ENCODE results near the gene COL9A1.

COL9A1 gene

GRCh38 chr6:70186461-70186860, 116.4 kb downstream of the COL9A1 start:
- Mint-ChIP-seq H3K4me1 (no peaks in the 10 kb centered on the region), H3K27ac (no peak overlapping the region), H3K27me3 (ENCODE audit: low read depth) (no peaks in the 10 kb centered on the region), H3K36me3 (ENCODE audit: low read depth) (no peaks in the 10 kb centered on the region), H3K9me3 (no peaks in the 10 kb centered on the region), H3K4me3 (no peak overlapping the region)
- no peak for TF ChIP-seq CTCF (IDR thresholded peaks at IDR 0.05; ENCODE audit: unreplicated experiment in 3 of 3)

GRCh38 chr6:70184723-70185122, 118.2 kb downstream of the COL9A1 start:
- H3K9me3 Mint-ChIP-seq = no peaks in the 10 kb centered on the region
- no peaks in the 10 kb centered on the region for H3K27me3 Mint-ChIP-seq (ENCODE audit: low read depth)
- H3K4me1 Mint-ChIP-seq = no peaks in the 10 kb centered on the region

GRCh38 chr6:70183538-70183937, 119.3 kb downstream of the COL9A1 start:
- TF ChIP-seq CTCF (IDR thresholded peaks at IDR 0.05; ENCODE audit: unreplicated experiment in 3 of 3) = no peak
- no peaks in the 10 kb centered on the region for H3K36me3 Mint-ChIP-seq (ENCODE audit: low read depth)
- no peak overlapping the region for H3K27ac Mint-ChIP-seq
- no peak overlapping the region for H3K4me3 Mint-ChIP-seq
- no peaks in the 10 kb centered on the region for H3K4me1 Mint-ChIP-seq
- H3K27me3 Mint-ChIP-seq (ENCODE audit: low read depth) = no peaks in the 10 kb centered on the region
- H3K9me3 Mint-ChIP-seq = peaks cover 8% of the 10 kb centered on the region

More at GRCh38 chr6:70184723-70185122, 118.2 kb downstream of the COL9A1 start:
- H3K4me3 Mint-ChIP-seq = no peak overlapping the region
- no peaks in the 10 kb centered on the region for H3K36me3 Mint-ChIP-seq (ENCODE audit: low read depth)
- TF ChIP-seq CTCF (IDR thresholded peaks at IDR 0.05; ENCODE audit: unreplicated experiment in 3 of 3) = no peak
- no peak overlapping the region for H3K27ac Mint-ChIP-seq

- Mint-ChIP-seq H3K27ac (no peak overlapping the region), H3K9me3 (peaks cover 8% of the 10 kb centered on the region), H3K4me1 (no peaks in the 10 kb centered on the region), H3K36me3 (ENCODE audit: low read depth) (no peaks in the 10 kb centered on the region), H3K4me3 (no peak overlapping the region), H3K27me3 (ENCODE audit: low read depth) (no peaks in the 10 kb centered on the region)
- TF ChIP-seq CTCF (IDR thresholded peaks at IDR 0.05; ENCODE audit: unreplicated experiment in 3 of 3) = no peak
These were observed 121.8 kb downstream of the COL9A1 start for GRCh38 chr6:70180901-70181599.

GRCh38 chr6:70180183-70180900, 122.5 kb downstream of the COL9A1 start:
- H3K27ac Mint-ChIP-seq = no peak overlapping the region
- H3K36me3 Mint-ChIP-seq (ENCODE audit: low read depth) = no peaks in the 10 kb centered on the region
- H3K9me3 Mint-ChIP-seq = peaks cover 8% of the 10 kb centered on the region
- H3K27me3 Mint-ChIP-seq (ENCODE audit: low read depth) = no peaks in the 10 kb centered on the region
- TF ChIP-seq CTCF (IDR thresholded peaks at IDR 0.05; ENCODE audit: unreplicated experiment in 3 of 3) = no peak
- no peaks in the 10 kb centered on the region for H3K4me1 Mint-ChIP-seq
- no peak overlapping the region for H3K4me3 Mint-ChIP-seq
